Coronary artery (tissue), 2 donors: ENCODE results near the gene IKZF3.
"Not testable (repeated sequence)": the region's sequence is repeated elsewhere in the genome, so short reads cannot be mapped to it uniquely, and the experiment has no call there.

Experiments
- DNase-seq: peaks from one replicate; pipeline ENCODE4 v3.0.0-alpha.2; 2017; ENCODE audit warnings: low spot score
- H3K27ac ChIP-seq, 2 donors: fragments of 200-600 bp; sonication (generic); one replicate each; pipeline ENCODE4 v1.5.1; 2016 to 2019
- H3K4me3 ChIP-seq: fragments of 200-600 bp; sonication (generic); 2 replicates; pipeline ENCODE4 v1.5.1; 2016; ENCODE audit warnings: mild to moderate bottlenecking, moderate library complexity
- TF ChIP-seq, protein P1 (sequence below): fragments of 200-600 bp; sonication (generic); IDR thresholded peaks from one replicate; pipeline ENCODE4 v1.5.1; 2019; ENCODE audit warnings: antibody characterized with exemption

Gene IKZF3

DNA sequence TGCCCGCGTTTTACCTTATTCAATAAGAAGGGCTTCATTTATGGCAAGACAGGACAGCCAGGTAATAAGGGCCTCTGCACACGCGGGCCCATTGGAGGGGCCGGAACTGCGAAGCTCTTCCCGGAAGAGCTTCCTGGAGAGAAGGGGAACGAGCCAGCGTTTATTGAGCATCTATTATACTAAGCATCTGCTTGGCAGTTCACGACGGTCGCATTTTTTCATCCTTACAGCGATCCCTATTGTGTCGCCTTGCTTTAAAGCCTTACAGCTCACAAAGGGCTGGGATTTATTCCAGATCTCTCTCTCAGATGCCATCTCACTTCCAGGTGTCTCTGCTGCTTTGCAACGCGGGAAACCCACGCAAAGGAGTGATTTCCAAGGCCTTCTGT lies 4.4 kb upstream of the IKZF3 start:
- no peak overlapping the region for H3K4me3 ChIP-seq
- no peak overlapping the region for H3K27ac ChIP-seq
- TF ChIP-seq, protein P1, sequence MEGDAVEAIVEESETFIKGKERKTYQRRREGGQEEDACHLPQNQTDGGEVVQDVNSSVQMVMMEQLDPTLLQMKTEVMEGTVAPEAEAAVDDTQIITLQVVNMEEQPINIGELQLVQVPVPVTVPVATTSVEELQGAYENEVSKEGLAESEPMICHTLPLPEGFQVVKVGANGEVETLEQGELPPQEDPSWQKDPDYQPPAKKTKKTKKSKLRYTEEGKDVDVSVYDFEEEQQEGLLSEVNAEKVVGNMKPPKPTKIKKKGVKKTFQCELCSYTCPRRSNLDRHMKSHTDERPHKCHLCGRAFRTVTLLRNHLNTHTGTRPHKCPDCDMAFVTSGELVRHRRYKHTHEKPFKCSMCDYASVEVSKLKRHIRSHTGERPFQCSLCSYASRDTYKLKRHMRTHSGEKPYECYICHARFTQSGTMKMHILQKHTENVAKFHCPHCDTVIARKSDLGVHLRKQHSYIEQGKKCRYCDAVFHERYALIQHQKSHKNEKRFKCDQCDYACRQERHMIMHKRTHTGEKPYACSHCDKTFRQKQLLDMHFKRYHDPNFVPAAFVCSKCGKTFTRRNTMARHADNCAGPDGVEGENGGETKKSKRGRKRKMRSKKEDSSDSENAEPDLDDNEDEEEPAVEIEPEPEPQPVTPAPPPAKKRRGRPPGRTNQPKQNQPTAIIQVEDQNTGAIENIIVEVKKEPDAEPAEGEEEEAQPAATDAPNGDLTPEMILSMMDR = no peak
- no peak for DNase-seq

DNA sequence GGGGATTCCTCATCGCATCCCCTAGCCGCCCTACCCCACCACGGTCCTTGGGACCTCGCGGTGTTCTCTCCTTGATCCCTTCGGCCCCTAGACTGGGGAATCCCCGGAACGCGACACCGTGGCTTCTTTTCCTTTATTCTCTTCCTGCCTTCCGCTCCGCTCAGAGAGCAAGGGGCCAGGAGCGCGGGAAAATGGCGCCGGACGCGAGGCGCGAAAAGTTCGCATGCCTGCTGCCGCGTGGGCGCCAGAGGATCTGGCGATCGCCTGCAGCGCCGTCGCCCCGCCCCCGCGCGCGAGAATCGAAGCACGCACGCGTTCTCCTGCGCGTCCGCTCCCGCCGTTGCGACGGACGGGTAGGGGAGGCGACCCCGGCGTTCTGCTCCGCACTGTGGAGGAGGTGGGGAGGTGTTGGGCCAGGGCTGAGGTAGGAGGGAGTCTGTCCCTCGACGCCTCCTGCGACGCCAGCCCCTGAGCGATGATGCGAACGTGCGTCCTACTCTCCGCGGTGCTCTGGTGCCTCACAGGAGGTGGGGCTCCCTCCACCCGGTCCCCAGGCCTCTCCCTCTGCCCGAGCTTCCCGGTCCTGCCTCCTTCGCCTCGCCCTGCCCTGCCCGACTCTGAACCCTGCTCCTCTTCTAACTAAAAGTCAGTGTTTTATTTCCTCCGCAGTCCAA lies 3.9 kb upstream of the IKZF3 start, which contains the start of gene ZPBP2:
Gene ZPBP2 (plus strand): TSS at position 323 of the 674 bp plus-strand sequence. CDS start 153 bp downstream, at position 476.
- no peak for DNase-seq
- no peak within 1 kb of the TSS for H3K27ac ChIP-seq

GRCh38 chr17:39867084-39867879 lies 3.2 kb upstream of the IKZF3 start:
- TF ChIP-seq, protein P1 = no peak
- no peak for DNase-seq
- H3K27ac ChIP-seq = no peak overlapping the region
- H3K4me3 ChIP-seq = no peak overlapping the region

More for the DNA sequence above, 3.9 kb upstream of the IKZF3 start, which contains the start of gene ZPBP2:
- TF ChIP-seq, protein P1 = no peak
- H3K4me3 ChIP-seq = peak within 1 kb of the TSS; percentile 22

DNA sequence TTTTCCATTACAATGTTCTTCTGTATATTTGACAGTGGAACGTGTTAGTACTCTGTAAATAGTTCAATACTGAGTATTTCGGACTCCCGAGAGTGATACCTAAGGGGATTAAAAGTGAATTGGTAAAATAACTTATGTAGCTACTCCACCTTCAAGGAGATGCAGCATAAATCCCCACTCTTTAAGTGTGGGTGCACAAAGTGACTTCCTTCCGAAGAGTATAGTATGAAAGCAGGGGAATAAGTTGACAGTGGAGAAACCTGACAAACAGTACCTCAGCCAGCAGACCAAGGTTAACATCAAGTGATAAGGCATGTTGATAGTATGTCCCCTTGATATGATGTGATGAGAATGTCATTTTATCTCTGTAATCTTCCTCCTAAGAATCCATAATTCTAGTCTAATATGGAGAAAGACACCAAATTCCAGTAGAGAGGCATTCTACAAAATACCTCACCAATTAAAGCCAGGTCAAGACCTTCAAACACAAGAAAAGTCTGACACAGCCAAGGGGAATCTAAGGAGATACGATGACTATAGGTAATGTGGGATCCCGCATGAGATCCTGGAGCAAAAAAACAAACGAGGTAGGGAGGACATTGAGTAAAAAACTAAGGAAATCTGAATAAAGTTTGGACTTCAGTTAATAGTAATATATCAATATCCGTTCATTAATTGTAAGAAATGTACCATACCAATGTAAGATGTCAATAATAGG lies 2.1 kb upstream of the IKZF3 start:
- no peak overlapping the region for H3K4me3 ChIP-seq
- H3K27ac ChIP-seq = no peak overlapping the region
- no peak for DNase-seq
- TF ChIP-seq, protein P1 = no peak

DNA sequence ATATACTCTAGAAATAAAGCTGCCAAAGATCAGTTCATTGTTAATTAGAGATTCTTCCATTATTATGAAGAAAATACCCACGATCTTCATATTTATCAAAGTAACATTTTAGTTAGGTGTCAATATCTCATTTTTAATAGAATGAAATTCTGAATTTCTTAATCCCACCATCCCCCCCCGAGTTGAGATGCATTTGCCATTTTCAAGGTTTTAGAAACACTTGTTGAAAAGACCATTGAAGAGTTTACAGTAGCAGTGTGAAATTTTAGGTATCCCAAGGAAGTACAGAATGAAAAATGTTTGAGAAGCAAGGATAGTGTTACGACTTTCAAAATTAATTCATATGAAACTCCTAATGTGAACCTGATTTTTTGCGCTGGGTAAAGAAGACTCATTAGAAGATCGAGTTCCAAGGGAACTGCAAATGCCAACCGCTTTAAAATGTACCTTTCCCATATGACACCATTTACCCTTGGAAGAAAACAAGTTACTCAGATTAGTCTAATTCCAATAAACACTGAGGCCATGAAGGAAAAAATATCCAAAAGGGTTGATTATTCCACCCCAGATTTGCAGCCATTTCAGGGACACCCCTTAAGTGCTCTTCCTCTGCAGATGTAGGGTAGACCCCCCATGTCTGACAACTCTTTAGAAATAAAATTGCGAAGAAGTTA lies 731 bp downstream of the IKZF3 start:
- TF ChIP-seq, protein P1 = no peak
- H3K4me3 ChIP-seq = peak overlapping the region; percentile 50

DNA sequence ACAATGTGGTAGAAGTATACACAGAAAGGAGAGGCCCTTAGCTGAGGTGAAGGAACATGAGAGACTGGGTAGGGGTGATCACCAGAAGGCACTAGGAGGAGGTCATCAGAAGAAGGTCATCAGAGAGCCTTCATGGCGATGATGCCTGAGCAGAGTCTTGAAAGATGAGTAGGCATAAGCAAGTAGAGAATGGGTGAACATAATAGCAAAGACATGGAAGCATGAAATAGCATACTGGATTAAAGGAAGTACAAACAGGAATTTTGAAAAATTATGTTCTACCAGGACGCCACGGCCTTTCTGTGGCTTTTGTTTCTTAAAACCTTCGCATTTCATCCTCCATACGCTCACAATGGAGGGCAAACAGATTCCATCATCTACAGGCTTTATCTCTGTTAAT lies 2.9 kb downstream of the IKZF3 start:
- H3K27ac ChIP-seq = no peak overlapping the region
- DNase-seq = no peak
- TF ChIP-seq, protein P1 = no peak
- H3K4me3 ChIP-seq = no peak overlapping the region

More for the DNA sequence above, 731 bp downstream of the IKZF3 start:
- DNase-seq = no peak
- H3K27ac ChIP-seq = no peak overlapping the region

DNA sequence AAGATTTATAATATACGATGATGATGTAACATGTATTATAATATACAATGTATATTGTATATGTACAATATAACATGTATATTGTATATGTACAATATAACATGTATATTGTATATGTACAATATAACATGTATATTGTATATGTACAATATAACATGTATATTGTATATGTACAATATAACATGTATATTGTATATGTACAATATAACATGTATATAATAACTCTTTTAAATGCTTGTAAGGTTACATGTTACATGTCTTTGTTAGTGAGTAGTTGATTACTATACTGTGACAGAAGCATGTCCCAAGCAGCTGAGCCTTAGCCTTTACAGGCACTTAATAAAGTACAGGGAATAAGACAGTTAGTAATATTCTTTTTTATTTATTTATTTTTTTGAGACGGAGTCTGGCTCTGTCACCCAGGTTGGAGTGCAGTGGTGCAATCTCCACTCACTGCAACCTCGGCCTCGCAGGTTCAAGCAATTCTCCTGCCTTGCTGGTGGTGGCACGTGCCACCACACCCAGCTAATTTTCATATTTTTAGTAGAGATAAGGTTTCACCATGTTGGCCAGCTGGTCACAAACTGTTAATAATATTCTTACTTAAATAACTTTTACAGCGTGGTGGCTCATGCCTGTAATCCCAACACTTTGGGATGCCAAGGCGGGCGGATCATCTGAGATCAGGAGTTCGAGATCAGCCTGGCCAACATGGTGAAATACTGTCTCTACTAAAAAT lies 8.0 kb downstream of the IKZF3 start:
- DNase-seq, H3K4me3 ChIP-seq, H3K27ac ChIP-seq: not testable (repeated sequence)
